SK-N-SH treated with all-trans-retinoic acid at 6 μM for 48 hours (cell line): ENCODE results near the gene PSMA2.

Experiments
- BACH2 ChIP-seq: fragments of 250-450 bp; sonication (Bioruptor Pico); IDR thresholded peaks from 2 replicates; pipeline ENCODE4 v1.9.0; 2021; ENCODE audit warnings: mild to moderate bottlenecking, borderline replicate concordance
- CSDC2 ChIP-seq: fragments of 250-450 bp; sonication (Bioruptor Pico); IDR thresholded peaks from 2 replicates; pipeline ENCODE4 v1.5.0; 2020; ENCODE audit warnings: mild to moderate bottlenecking, moderate library complexity
- ZFP3 ChIP-seq: fragments of 250-450 bp; sonication (Bioruptor Pico); IDR thresholded peaks from 2 replicates; pipeline ENCODE4 v1.5.0; 2020; ENCODE audit warnings: mild to moderate bottlenecking, moderate library complexity
- TF ChIP-seq, protein P1 (sequence below): fragments of 250-450 bp; sonication (Bioruptor Pico); IDR thresholded peaks from 2 replicates; pipeline ENCODE4 v1.8.0; 2020; ENCODE audit warnings: mild to moderate bottlenecking, moderate library complexity, borderline replicate concordance

- no peak for TF ChIP-seq BACH2 (CRISPR knock-in tag)
- TF ChIP-seq, protein P1, sequence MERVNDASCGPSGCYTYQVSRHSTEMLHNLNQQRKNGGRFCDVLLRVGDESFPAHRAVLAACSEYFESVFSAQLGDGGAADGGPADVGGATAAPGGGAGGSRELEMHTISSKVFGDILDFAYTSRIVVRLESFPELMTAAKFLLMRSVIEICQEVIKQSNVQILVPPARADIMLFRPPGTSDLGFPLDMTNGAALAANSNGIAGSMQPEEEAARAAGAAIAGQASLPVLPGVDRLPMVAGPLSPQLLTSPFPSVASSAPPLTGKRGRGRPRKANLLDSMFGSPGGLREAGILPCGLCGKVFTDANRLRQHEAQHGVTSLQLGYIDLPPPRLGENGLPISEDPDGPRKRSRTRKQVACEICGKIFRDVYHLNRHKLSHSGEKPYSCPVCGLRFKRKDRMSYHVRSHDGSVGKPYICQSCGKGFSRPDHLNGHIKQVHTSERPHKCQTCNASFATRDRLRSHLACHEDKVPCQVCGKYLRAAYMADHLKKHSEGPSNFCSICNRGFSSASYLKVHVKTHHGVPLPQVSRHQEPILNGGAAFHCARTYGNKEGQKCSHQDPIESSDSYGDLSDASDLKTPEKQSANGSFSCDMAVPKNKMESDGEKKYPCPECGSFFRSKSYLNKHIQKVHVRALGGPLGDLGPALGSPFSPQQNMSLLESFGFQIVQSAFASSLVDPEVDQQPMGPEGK (CRISPR knock-in tag), result no peak
- no peak for TF ChIP-seq CSDC2 (CRISPR knock-in tag)
- no peak for TF ChIP-seq ZFP3 (CRISPR knock-in tag)
Measured at GRCh38 chr7:42877862-42878261, 54.1 kb downstream of the PSMA2 start.
